NCI-H2107 (cell line): ENCODE data around the gene TMEM43.

ENCODE experiments used
- DNase-seq: peaks from one replicate; lab custom pipeline; 2025; lab: John Stamatoyannopoulos, UW

The TMEM43 gene

GRCh38 chr3:14151471-14152083, 26.7 kb downstream of the TMEM43 start:
- DNase-seq = no peak

- no peak for DNase-seq
These were observed 27.5 kb downstream of the TMEM43 start for GRCh38 chr3:14152233-14152962.

GRCh38 chr3:14152963-14153355, 28.1 kb downstream of the TMEM43 start:
- DNase-seq = no peak

- DNase-seq = no peak
These were observed 28.8 kb downstream of the TMEM43 start for GRCh38 chr3:14153663-14154062.

GRCh38 chr3:14154276-14154675, 29.4 kb downstream of the TMEM43 start:
- no peak for DNase-seq

- DNase-seq = no peak
These were observed 30.1 kb downstream of the TMEM43 start for GRCh38 chr3:14154895-14155440.

GRCh38 chr3:14156201-14156600, 31.3 kb downstream of the TMEM43 start:
- DNase-seq = no peak

GRCh38 chr3:14156843-14157561, 32.1 kb downstream of the TMEM43 start:
- DNase-seq = no peak

GRCh38 chr3:14157951-14158350, 33.1 kb downstream of the TMEM43 start:
- DNase-seq = no peak

GRCh38 chr3:14158370-14158769, 33.5 kb downstream of the TMEM43 start:
- no peak for DNase-seq

GRCh38 chr3:14159426-14159825, 34.6 kb downstream of the TMEM43 start:
- DNase-seq = no peak

- DNase-seq = no peak
These were observed 36.4 kb downstream of the TMEM43 start for GRCh38 chr3:14161282-14161681.

- DNase-seq = no peak
These were observed 37.3 kb downstream of the TMEM43 start for GRCh38 chr3:14162178-14162577.

GRCh38 chr3:14166877-14167603, 42.2 kb downstream of the TMEM43 start:
- no peak for DNase-seq

- no peak for DNase-seq
These were observed 44.6 kb downstream of the TMEM43 start for GRCh38 chr3:14169435-14169834.

GRCh38 chr3:14169871-14170270, 45.0 kb downstream of the TMEM43 start:
- no peak for DNase-seq

- no peak for DNase-seq
These were observed 45.8 kb downstream of the TMEM43 start for GRCh38 chr3:14170531-14171159.

- DNase-seq = no peak
These were observed 47.6 kb downstream of the TMEM43 start for GRCh38 chr3:14172496-14172895.

GRCh38 chr3:14174483-14174882, 49.6 kb downstream of the TMEM43 start:
- DNase-seq = no peak

- DNase-seq = no peak
These were observed 50.7 kb downstream of the TMEM43 start for GRCh38 chr3:14175383-14176037.

GRCh38 chr3:14177580-14178246, 52.9 kb downstream of the TMEM43 start:
- no peak for DNase-seq
